ENCODE measurements around the gene NRP1. TPM values are rescaled to one million over a fixed set of nuclear protein-coding genes. Genes with fewer than 3 reads are reported as not detected.

Gene NRP1
- total RNA-seq, 2 donors from 2014 or later, result 11.7 to 18.4 TPM

DNA sequence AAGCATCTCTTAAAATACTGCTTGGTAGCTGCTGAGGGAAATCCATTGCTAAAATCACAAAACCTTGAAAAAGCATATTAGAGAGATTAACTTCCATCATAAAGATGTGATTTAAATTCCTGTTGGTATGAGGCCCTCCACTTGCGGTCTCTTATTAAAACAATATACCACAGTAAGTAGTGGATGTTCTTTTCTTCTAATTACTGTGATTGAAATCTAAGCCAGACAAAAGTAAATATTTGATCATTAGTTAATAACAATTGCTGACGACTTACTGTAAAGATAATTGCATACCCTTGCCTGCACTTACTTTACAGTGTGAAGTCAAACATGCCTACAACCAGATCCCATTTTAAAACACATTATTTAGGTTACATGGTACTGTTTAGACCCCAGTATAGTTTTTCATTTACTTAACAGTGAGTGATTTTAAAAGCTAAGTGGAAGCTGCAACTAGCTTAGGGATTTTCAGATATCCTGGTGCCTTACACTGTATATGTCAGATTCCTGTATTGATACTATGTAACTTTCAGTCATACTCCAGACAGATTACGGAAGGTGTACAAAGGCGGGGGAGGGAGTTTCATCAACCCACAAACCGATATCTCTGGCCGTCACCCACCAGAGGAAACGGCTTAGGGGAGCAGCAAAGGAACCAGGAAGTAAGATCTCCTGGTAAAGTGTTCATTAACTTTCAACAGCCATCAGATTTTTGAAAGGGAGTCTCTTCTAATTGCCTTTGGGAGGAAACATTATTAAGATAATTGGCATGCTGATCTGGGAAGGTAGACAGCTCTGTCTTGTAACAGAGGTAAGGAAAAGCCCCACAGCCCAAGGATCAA, 986 bp downstream of the NRP1 start:
- Histone ChIP-seq H3K9me3 (no peaks in the 10 kb centered on the region), H3K4me1 (peaks cover 3% of the 10 kb centered on the region), H3K4me3 (peak overlapping the region; percentile 65), H3K9ac (ENCODE audit: low read depth in 2 of 2, low read length in 2 of 2) (peak overlapping the region; percentile 67 to 76), H3K27ac (peak overlapping the region; percentile 63), H3K27me3 (peaks cover 8% of the 10 kb centered on the region), H3K36me3 (no peaks in the 10 kb centered on the region)
- intact Hi-C loops (cut with DNase I), result loop anchor here (5.0 to 10.0 kb wide), 2 partner anchors 139 to 1304 kb away; no protein-coding TSS in a partner anchor
- TF ChIP-seq, protein P1, sequence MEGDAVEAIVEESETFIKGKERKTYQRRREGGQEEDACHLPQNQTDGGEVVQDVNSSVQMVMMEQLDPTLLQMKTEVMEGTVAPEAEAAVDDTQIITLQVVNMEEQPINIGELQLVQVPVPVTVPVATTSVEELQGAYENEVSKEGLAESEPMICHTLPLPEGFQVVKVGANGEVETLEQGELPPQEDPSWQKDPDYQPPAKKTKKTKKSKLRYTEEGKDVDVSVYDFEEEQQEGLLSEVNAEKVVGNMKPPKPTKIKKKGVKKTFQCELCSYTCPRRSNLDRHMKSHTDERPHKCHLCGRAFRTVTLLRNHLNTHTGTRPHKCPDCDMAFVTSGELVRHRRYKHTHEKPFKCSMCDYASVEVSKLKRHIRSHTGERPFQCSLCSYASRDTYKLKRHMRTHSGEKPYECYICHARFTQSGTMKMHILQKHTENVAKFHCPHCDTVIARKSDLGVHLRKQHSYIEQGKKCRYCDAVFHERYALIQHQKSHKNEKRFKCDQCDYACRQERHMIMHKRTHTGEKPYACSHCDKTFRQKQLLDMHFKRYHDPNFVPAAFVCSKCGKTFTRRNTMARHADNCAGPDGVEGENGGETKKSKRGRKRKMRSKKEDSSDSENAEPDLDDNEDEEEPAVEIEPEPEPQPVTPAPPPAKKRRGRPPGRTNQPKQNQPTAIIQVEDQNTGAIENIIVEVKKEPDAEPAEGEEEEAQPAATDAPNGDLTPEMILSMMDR (IDR thresholded peaks at IDR 0.05), result no peak
- DNase-seq, result peak; percentile 27

DNA sequence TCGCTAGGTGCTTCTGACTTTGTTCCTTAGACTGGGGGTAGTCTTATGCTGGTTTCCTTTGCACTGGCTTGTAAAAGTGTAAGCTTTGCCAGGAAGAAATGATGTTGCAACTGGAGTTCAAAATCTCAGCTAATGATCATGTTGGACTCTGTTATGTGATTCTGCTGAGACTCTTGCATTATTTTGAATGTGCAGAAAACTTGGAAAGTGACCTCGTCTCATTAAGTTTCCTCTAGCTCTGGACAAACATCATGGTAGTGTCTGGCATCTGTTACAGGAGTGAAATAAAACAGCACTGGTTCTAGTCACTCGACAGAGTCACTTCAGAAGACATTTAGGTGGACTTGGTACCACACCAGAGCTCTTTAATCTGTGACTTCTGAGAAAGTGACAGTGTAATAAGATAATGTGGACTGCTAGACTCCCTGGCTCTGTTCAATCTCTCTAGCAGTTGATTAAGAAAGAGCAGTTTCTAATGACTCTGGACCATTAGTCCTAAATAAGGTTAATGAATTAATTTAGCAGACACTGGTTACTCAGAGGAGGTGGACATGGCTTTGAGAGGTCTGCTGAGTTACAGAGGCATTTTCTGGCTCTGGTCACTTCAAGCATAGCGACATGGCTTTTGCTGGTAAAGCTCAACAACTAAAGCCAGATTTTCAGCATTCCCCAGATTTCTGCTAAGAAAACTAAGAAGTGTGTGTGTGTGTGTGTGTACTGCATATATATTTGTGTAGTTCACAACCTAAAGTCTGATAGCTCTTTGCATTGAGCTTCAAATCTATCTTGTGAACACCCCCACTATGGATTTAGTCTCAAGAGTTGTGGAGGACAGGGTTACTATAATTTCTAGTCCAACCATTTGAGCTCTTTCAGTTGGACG, 2.0 kb downstream of the NRP1 start:
- Histone ChIP-seq H3K9me3 (no peaks in the 10 kb centered on the region), H3K9ac (ENCODE audit: low read depth in 2 of 2, low read length in 2 of 2) (peak overlapping the region in 1 of 2 donors; percentile 57), H3K27me3 (peaks cover 8% of the 10 kb centered on the region), H3K4me1 (peaks cover 3% of the 10 kb centered on the region), H3K4me3 (peak overlapping the region; percentile 3), H3K27ac (no peak overlapping the region), H3K36me3 (no peaks in the 10 kb centered on the region)
- TF ChIP-seq, protein P1 (IDR thresholded peaks at IDR 0.05), result no peak
- intact Hi-C loops (cut with DNase I), result loop anchor here (5.0 to 10.0 kb wide), 2 partner anchors 138 to 1305 kb away; no protein-coding TSS in a partner anchor
- DNase-seq, result no peak

DNA sequence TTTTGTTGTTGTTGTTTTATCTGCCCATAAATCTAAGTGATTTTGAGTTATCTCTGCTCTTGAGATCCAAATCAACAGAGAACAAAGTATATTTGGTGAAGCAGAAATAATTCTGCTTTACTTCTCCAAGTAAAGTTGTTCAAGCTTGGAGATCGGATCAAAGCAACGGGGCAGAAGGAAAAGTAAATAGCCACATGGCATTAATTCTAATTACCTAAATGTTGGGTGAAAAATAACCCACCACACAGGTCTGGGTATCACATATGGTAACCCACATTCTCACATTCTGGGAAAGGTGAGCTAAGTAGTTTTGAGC, 3.1 kb downstream of the NRP1 start:
- intact Hi-C loops (cut with DNase I), result loop anchor here (5.0 to 10.0 kb wide), 2 partner anchors 137 to 1306 kb away; no protein-coding TSS in a partner anchor
- Histone ChIP-seq H3K36me3 (no peaks in the 10 kb centered on the region), H3K27ac (no peak overlapping the region), H3K4me3 (no peak overlapping the region), H3K27me3 (peaks cover 4% of the 10 kb centered on the region), H3K9ac (ENCODE audit: low read depth in 2 of 2, low read length in 2 of 2) (no peak overlapping the region), H3K4me1 (peaks cover 3% of the 10 kb centered on the region), H3K9me3 (no peaks in the 10 kb centered on the region)
- DNase-seq, result no peak
- TF ChIP-seq, protein P1 (IDR thresholded peaks at IDR 0.05), result no peak

DNA sequence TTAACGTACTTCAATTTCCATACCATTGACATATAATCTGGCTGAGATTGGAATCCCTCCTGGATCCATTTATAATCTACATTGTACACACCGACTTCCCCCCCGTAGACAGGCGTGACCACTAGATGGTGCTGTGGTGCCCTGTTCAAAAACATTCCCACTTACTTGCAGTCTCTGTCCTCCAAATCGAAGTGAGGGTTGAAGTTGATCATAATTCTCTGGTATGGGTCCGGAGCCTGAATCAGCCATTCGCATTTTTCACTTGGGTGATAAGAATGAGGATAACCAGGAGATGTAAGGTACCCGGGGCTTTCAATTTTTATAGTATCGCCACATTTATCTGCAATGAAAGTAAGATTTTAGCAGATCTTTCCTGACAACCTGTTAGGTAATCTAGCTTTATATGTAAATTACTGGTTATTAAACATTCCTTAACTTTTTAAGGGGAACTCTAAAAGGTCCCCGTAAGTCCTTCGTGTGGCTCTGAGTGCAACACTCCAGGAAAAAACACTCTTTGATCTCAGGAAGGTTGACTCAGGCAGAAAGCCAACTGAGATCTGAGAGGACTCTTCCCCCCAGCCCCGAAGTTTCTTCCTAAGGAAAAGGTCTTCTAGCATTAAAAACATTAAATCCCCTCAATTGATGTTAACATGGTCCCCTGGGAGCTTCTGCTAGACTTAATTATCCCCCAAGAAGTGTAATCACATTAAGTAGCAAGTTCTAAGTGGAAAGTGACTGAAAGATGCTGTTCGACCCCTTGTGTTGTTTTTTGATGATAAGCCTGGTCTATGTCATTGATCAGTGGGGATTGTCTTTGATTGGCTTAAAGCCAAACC, 3.7 kb downstream of the NRP1 start:
- peak; percentile 90 for DNase-seq
- TF ChIP-seq, protein P1 (IDR thresholded peaks at IDR 0.05), result peak; percentile 91
- peaks cover 3% of the 10 kb centered on the region for H3K4me1 ChIP-seq
- H3K27ac ChIP-seq, result no peak overlapping the region
- H3K9me3 ChIP-seq, result no peaks in the 10 kb centered on the region
- no peak overlapping the region for H3K4me3 ChIP-seq
- H3K36me3 ChIP-seq, result no peaks in the 10 kb centered on the region
- H3K9ac ChIP-seq (ENCODE audit: low read depth in 2 of 2, low read length in 2 of 2), result no peak overlapping the region
- H3K27me3 ChIP-seq, result no peaks in the 10 kb centered on the region
- intact Hi-C loops (cut with DNase I), result loop anchor here (5.0 to 10.0 kb wide), 2 partner anchors 136 to 1307 kb away; no protein-coding TSS in a partner anchor

DNA sequence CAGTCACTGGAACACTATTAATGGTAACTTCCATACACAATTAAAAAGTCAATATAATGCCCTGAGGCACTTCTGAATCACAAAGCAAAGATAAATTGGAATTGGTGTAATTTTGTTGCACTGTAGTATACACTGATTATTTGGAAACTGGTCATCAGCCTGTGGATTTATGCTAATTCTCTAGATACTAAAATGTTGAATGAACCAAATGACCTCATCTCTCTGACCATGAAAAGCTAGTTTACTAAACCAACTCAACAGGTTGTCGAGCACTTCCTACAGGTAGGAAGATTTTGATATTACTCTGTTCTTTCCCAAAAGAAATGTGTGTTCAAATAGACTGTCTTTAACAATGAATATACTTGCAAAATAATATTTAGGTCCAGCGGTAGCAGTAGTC, 5.3 kb downstream of the NRP1 start:
- peaks cover 3% of the 10 kb centered on the region for H3K4me1 ChIP-seq
- H3K27me3 ChIP-seq, result no peaks in the 10 kb centered on the region
- DNase-seq, result no peak
- no peak overlapping the region for H3K27ac ChIP-seq
- TF ChIP-seq, protein P1 (IDR thresholded peaks at IDR 0.05), result no peak
- no peak overlapping the region for H3K4me3 ChIP-seq
- H3K36me3 ChIP-seq, result no peaks in the 10 kb centered on the region
- intact Hi-C loops (cut with DNase I), result no loop called here
- H3K9me3 ChIP-seq, result no peaks in the 10 kb centered on the region
- no peak overlapping the region for H3K9ac ChIP-seq (ENCODE audit: low read depth in 2 of 2, low read length in 2 of 2)

Measured in colonic mucosa (tissue), 4 donors.